Esophagus squamous epithelium (tissue), 4 donors: ENCODE data around the gene GCLC.

ENCODE experiments used
- POLR2A ChIP-seq, 4 donors: fragments of 450-650 bp; IDR thresholded peaks; one replicate each; pipeline ENCODE4 v1.6.1; 2017; ENCODE audit warnings: antibody characterized with exemption in 4 of 4, mild to moderate bottlenecking in 4 of 4, moderate library complexity in 3 of 4
- TF ChIP-seq, protein P1 (sequence below), 6 experiments: fragments of 450-650 bp in 4 of 6; fragments of 200-600 bp in 2 of 6; sonication (generic) in 2 of 6; IDR thresholded peaks; one replicate each; pipeline ENCODE4 v1.5.1; 2016 to 2019; ENCODE audit warnings: antibody characterized with exemption in 6 of 6, mild to moderate bottlenecking in 4 of 6, moderate library complexity in 4 of 6

DNA sequence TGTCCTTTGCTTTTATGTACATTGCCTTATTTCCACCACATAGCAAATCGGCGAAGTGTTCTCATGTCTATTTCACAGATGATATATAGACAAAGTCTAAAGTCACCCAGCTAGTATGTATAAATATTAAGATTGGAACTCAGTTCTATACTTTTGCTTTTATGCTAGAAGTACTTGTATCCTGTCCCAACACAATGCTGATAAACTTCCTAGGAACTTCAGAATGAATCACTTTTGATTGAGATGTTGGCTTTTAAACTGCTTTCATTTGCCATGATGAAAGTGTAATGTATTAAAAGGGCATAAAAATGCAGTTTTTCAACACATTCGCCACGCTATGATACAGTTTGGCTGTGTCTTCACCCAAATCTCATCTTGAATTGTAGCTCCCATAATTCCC is 50.8 kb downstream of the GCLC start:
- TF ChIP-seq, protein P1, sequence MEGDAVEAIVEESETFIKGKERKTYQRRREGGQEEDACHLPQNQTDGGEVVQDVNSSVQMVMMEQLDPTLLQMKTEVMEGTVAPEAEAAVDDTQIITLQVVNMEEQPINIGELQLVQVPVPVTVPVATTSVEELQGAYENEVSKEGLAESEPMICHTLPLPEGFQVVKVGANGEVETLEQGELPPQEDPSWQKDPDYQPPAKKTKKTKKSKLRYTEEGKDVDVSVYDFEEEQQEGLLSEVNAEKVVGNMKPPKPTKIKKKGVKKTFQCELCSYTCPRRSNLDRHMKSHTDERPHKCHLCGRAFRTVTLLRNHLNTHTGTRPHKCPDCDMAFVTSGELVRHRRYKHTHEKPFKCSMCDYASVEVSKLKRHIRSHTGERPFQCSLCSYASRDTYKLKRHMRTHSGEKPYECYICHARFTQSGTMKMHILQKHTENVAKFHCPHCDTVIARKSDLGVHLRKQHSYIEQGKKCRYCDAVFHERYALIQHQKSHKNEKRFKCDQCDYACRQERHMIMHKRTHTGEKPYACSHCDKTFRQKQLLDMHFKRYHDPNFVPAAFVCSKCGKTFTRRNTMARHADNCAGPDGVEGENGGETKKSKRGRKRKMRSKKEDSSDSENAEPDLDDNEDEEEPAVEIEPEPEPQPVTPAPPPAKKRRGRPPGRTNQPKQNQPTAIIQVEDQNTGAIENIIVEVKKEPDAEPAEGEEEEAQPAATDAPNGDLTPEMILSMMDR (IDR thresholded peaks at IDR 0.05) = no peak
- TF ChIP-seq POLR2A (IDR thresholded peaks at IDR 0.05) = no peak
